ENCODE results near the gene FRMD4A. TPM values are rescaled to one million over a fixed set of nuclear protein-coding genes. Genes with fewer than 3 reads are reported as not detected.

The FRMD4A gene
- total RNA-seq, 4 donors from 2014 or later: 5.6 to 34.1 (median 19.4) TPM

DNA sequence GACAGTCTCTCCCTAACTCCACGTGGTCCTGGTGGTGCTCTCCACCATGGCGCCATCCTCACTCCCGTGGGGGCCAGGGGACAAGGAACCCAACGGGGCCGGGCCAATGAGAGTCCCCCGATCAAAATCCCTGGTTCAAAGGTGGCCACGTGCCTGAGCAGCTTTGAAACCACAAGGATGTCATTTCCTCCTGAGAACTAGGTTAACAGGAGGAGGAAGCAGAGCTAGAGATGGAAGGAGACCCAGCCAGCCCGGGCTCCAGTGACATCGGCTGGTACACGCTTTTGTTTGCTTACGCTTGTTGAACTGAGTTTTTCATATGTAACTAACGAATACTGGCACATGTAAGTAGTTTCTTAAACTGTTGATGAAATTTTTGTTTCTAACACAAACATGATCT, 682.3 kb downstream of the FRMD4A start:
- H3K27ac ChIP-seq: no peak overlapping the region
- H3K36me3 ChIP-seq: no peaks in the 10 kb centered on the region

DNA sequence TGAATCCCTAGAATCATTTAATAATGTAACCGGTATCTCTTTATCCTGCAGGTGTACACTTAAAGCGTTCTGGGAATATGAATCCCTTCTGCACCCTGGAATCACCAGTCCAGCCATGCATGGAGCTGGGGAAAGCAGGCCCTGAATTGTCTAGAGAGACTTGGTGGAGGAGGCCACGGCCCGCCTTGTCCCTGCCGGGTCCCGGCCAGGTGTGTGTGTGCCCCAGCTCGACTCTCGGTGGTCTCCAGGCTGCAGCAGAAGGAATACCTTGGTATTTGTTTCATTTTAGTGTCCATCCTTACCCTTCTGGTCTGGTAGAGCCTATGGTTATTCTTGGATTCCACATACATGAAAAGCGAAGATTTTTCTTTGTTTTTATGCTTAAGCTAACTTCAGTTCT, 685.9 kb downstream of the FRMD4A start:
- no peak overlapping the region for H3K4me3 ChIP-seq
- TF ChIP-seq POLR2A (IDR thresholded peaks at IDR 0.05): no peak
- TF ChIP-seq, protein P1, sequence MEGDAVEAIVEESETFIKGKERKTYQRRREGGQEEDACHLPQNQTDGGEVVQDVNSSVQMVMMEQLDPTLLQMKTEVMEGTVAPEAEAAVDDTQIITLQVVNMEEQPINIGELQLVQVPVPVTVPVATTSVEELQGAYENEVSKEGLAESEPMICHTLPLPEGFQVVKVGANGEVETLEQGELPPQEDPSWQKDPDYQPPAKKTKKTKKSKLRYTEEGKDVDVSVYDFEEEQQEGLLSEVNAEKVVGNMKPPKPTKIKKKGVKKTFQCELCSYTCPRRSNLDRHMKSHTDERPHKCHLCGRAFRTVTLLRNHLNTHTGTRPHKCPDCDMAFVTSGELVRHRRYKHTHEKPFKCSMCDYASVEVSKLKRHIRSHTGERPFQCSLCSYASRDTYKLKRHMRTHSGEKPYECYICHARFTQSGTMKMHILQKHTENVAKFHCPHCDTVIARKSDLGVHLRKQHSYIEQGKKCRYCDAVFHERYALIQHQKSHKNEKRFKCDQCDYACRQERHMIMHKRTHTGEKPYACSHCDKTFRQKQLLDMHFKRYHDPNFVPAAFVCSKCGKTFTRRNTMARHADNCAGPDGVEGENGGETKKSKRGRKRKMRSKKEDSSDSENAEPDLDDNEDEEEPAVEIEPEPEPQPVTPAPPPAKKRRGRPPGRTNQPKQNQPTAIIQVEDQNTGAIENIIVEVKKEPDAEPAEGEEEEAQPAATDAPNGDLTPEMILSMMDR (IDR thresholded peaks at IDR 0.05): no peak
- DNase-seq: no peak
- no peaks in the 10 kb centered on the region for H3K36me3 ChIP-seq
- H3K4me1 ChIP-seq: no peaks in the 10 kb centered on the region
- intact Hi-C loops (cut with DNase I; ENCODE audit: low total_unique reads): no loop called here
- no peaks in the 10 kb centered on the region for H3K27me3 ChIP-seq
- H3K9me3 ChIP-seq: no peaks in the 10 kb centered on the region
- H3K27ac ChIP-seq: no peak overlapping the region

More for the DNA sequence above, 682.3 kb downstream of the FRMD4A start:
- intact Hi-C loops (cut with DNase I; ENCODE audit: low total_unique reads): no loop called here
- DNase-seq: no peak
- H3K9me3 ChIP-seq: no peaks in the 10 kb centered on the region
- no peak overlapping the region for H3K4me3 ChIP-seq
- no peaks in the 10 kb centered on the region for H3K4me1 ChIP-seq
- TF ChIP-seq, protein P1 (IDR thresholded peaks at IDR 0.05): no peak
- TF ChIP-seq POLR2A (IDR thresholded peaks at IDR 0.05): no peak
- H3K27me3 ChIP-seq: no peaks in the 10 kb centered on the region

DNA sequence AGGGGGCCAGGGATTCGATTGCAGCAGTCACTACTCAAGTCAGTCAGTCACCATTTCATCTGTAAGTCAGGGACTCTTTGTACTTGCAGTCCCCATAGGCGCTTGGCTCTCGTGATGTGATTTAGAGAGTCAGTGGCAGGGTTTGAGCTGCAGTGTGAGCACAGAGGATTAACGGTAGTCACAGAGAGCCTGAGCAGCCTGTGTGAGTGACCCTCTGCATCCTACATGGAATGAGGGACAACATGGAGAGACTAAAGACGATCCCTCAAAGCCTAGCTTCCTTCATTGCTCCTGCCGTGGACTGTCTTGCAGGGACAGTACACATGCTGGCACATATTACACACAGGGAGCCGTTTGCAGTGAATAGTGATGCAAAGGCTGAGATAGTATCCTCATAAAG, 687.7 kb downstream of the FRMD4A start:
- TF ChIP-seq POLR2A (IDR thresholded peaks at IDR 0.05): no peak
- TF ChIP-seq, protein P1 (IDR thresholded peaks at IDR 0.05): no peak
- Histone ChIP-seq H3K36me3 (no peaks in the 10 kb centered on the region), H3K4me1 (no peaks in the 10 kb centered on the region), H3K9me3 (no peaks in the 10 kb centered on the region), H3K27ac (no peak overlapping the region), H3K27me3 (no peaks in the 10 kb centered on the region), H3K4me3 (no peak overlapping the region)
- DNase-seq: no peak
- intact Hi-C loops (cut with DNase I; ENCODE audit: low total_unique reads): no loop called here

DNA sequence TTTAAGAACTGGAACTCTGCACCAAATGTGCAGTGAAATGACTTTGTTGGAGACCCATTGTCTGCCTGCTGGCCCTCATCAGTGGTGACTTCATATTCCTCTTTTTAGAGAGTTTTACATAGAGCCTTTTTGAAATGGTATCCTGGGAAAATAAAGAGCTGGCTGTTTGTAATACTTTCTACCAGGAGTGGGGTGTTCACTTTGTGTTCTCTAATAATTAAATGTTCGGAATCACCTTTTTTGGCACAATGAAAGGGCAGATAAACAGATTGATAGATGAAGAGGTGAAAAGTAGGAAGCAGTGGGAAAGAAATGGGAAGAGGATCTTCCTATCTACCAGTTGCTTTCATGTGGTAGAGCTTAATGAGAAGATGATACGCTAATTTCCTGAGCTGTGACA, 688.4 kb downstream of the FRMD4A start:
- no peak for DNase-seq
- Histone ChIP-seq H3K27me3 (no peaks in the 10 kb centered on the region), H3K36me3 (no peaks in the 10 kb centered on the region), H3K4me1 (no peaks in the 10 kb centered on the region), H3K4me3 (no peak overlapping the region), H3K27ac (no peak overlapping the region), H3K9me3 (no peaks in the 10 kb centered on the region)
- TF ChIP-seq, protein P1 (IDR thresholded peaks at IDR 0.05): no peak
- no peak for TF ChIP-seq POLR2A (IDR thresholded peaks at IDR 0.05)
- intact Hi-C loops (cut with DNase I; ENCODE audit: low total_unique reads): no loop called here

DNA sequence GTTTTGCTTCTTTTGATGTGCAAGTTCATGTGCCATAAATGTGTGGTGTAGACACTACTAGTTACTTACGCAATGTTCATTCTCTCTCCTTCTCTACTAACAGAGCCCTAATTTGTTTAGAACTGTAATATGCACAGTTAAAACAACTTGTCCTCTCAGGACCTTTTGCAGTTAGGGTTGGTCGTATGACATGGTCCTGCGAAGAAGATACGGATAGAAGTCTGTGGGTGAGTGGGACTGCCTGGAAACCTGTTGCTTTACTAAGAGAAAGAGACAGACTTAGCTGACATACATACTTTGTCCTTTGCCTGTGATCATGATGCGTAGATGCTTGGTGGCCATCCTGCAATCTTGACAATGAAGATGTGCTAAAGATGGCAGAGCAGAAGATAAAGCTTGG, 692.8 kb downstream of the FRMD4A start:
- DNase-seq: no peak
- intact Hi-C loops (cut with DNase I; ENCODE audit: low total_unique reads): no loop called here
- no peaks in the 10 kb centered on the region for H3K27me3 ChIP-seq
- no peak overlapping the region for H3K27ac ChIP-seq
- no peak overlapping the region for H3K4me3 ChIP-seq
- no peaks in the 10 kb centered on the region for H3K9me3 ChIP-seq
- peaks cover 0 to 5% of the 10 kb centered on the region in 2 donors for H3K4me1 ChIP-seq
- TF ChIP-seq, protein P1 (IDR thresholded peaks at IDR 0.05): no peak
- TF ChIP-seq POLR2A (IDR thresholded peaks at IDR 0.05): no peak
- no peaks in the 10 kb centered on the region for H3K36me3 ChIP-seq

All from uterus (tissue), 4 donors.